GM12865 (cell line): Measurements from ENCODE around the gene FOXE3.

Experiments used
- DNase-seq: peaks from one replicate; pipeline ENCODE4 v3.0.0; 2010; ENCODE audit warnings: low read depth
- H3K4me3 ChIP-seq: 2 replicates; pipeline ENCODE4 v1.5.1; 2011; ENCODE audit warnings: mild to moderate bottlenecking, low read depth, low read length, control low read depth
- TF ChIP-seq, protein P1 (sequence below): IDR thresholded peaks from 2 replicates; pipeline ENCODE4 v1.5.1; 2011; ENCODE audit warnings: low read length, control low read depth, low read depth, inconsistent platforms; ENCODE audit not compliant: insufficient read depth; ENCODE audit errors: missing control alignments

Gene FOXE3

DNA sequence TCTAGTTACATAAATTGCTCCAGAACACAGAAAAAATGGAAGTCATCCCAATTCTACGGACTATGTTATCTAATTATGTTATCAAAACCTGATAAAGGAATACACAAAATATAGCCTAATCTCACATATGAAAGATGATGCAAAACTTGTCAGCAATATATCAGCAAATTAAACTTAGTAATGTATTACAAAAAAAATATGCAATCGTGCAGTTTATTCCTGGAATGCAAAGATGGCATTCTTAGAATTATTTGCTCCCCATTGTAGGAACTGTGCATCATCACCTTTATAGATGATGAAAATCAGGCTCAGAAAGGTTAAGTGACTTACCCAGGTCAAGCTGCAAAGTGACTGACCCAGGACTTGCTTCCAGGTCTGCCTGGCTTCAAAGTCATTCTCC lies 7.8 kb downstream of the FOXE3 start:
- TF ChIP-seq, protein P1, sequence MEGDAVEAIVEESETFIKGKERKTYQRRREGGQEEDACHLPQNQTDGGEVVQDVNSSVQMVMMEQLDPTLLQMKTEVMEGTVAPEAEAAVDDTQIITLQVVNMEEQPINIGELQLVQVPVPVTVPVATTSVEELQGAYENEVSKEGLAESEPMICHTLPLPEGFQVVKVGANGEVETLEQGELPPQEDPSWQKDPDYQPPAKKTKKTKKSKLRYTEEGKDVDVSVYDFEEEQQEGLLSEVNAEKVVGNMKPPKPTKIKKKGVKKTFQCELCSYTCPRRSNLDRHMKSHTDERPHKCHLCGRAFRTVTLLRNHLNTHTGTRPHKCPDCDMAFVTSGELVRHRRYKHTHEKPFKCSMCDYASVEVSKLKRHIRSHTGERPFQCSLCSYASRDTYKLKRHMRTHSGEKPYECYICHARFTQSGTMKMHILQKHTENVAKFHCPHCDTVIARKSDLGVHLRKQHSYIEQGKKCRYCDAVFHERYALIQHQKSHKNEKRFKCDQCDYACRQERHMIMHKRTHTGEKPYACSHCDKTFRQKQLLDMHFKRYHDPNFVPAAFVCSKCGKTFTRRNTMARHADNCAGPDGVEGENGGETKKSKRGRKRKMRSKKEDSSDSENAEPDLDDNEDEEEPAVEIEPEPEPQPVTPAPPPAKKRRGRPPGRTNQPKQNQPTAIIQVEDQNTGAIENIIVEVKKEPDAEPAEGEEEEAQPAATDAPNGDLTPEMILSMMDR, result no peak
- DNase-seq, result no peak

DNA sequence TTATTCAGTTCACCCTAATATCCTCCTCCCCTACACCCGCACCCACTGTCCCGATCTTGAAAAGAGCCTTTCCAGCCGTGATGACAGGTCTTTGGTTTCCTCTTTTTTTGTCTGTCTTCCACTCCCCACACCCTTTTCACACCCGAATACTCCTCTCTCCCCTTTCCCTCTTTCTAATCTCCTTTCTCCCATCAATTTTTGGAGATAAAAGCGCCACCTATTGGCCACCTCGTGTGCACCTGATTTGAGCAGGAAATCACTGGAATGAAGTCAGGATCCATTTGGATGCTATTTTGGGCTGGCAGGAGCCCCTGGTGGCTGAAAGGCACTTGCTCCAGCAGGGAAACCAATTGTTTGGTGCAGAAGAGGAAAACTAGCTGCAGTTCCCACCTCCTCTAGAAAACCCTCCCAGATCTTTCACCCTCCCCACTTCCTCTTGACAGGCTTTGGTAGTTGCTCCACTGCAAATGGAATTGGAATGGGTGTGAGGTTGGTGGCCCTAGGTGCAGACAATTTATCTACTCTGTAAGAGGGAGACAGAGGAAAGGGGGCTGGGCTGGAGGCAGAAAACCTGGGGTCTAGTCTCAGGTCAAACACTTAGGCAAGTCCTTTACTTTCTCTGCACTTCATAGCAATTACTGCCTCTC lies 8.4 kb downstream of the FOXE3 start:
- TF ChIP-seq, protein P1, result peak; percentile 59
- no peak overlapping the region for H3K4me3 ChIP-seq
- no peak for DNase-seq

More for the DNA sequence above, 7.8 kb downstream of the FOXE3 start:
- no peak overlapping the region for H3K4me3 ChIP-seq

DNA sequence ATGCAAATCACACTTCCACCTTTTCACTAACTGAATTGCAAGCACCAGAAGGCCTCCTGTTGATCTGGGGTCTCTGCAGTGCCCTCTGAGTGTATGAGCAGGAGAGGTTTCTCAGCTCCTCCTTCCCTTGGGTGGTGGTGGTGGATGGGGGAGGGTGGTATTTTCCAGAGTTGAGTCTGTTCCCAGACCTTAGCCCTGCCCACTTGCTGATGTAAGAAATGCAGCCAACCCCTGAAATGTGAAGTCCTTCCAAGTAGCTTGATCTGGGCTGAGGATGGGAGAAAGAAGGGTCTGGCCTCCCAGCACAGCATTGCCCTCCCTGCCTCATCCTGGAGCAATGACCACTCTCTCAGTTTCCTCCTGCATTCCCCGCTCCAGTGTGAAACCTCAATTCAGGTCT lies 15.4 kb downstream of the FOXE3 start:
- DNase-seq, result no peak

DNA sequence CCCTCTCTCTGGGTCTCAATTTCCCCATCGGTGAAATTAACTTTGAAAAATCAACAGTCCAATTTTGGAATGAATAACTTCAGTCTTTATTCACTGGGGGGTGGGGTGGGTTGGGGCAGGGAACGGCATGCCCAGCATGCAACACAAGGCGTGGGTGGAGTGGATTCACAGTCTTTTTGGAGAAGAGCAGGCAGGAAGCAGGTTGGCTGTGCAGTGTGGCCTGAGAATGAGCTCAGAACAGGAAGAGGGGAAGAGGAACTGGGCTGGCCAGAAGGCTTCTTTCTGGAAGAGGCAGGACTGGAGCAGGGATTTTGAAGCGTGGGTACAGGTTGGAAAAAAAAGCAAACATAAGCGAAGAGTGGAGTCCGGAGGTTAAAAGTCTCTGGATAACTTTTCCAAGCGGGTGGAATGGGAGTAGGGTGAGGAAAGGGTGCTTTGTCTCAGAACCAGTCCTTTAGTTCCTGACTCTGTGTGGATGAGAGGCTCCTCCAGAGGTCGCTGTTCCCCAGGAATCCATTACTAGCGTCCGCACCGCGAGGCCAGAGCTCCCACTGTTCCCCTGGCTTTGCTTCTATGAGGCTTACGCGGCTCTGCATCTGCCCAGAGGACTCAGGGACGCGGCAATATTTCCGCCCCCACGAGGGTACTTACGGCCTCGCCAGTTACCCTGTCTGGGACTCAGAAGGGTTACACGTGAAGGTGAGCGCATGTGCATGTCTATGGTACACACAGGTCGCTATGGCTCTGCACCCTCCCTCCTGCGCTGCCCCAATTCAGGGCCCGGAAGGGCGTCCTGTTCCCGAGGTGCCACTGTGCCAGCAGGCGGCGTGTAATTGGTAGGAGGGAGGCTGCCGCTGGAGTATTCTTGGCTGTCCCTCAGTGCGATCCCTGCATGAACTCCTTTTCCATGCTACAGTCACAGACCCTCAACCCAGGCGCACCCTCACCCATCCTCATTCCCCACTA lies 16.3 kb downstream of the FOXE3 start:
- DNase-seq, result peak; percentile 40
- no peak overlapping the region for H3K4me3 ChIP-seq
- TF ChIP-seq, protein P1, result peak; percentile 58

More for the DNA sequence above, 15.4 kb downstream of the FOXE3 start:
- TF ChIP-seq, protein P1, result no peak
- H3K4me3 ChIP-seq, result no peak overlapping the region

DNA sequence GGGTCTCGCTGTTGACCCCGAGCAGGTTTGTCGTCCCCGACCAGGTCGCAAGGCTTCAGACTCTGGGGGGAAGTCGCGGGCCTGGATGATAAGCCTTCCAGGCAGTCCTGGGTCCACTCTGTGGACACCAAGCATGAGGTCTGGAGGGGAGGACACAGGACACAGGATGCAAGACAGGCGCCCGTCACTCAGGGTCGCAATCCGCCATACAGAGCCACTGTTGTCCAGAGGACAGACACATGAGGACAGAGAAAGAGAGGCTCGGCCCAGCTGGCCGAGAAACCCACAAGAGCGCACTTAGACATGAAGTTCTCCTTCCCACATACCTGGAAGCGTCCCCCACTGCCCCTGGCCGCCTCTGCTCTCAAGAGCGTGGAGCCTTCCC lies 16.9 kb downstream of the FOXE3 start:
- H3K4me3 ChIP-seq, result no peak overlapping the region
- no peak for DNase-seq
- TF ChIP-seq, protein P1, result no peak

DNA sequence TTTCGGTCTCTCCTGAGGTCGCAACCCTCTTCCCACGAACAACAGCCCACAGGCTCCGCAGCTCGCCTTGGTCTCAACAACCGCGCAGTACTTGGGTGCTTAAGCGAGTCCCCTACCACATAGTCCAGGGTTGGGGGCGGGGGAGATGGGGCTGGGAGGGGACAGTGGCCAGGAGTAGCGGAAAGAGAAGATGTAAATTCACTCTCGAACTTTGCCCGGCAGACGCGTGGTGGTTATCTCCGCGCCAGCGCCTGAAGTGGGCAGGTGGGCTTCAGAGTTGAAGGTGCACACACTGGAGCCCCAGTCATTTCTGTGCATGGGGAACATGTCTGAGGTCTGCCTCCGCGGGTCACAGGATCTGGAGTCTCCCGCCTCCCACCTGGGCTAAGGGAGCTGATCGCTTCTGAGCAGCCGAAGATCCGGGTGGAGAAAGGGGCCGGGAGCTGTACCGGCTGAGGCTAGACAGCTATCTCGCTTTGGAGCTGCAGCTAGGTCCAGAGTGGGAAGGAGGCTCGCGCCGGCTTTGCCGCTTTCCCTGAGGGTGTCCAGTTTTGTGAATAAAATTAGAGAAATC lies 17.5 kb downstream of the FOXE3 start:
- no peak overlapping the region for H3K4me3 ChIP-seq
- TF ChIP-seq, protein P1, result no peak
- no peak for DNase-seq
